IMR-90 (cell line): ENCODE measurements around the gene ABCA10.

Experiments used
- CTCF ChIP-seq: conservative IDR thresholded peaks from 2 replicates; pipeline ENCODE4 v1.5.1; 2012; ENCODE audit warnings: mild to moderate bottlenecking, low read depth, low read length, improper control_type of control experiment
- MXI1 ChIP-seq: IDR thresholded peaks from 2 replicates; pipeline ENCODE4 v1.6.1; 2012; ENCODE audit warnings: low read depth, mild to moderate bottlenecking, low read length, moderate library complexity, borderline replicate concordance
- POLR2A ChIP-seq: IDR thresholded peaks from 2 replicates; pipeline ENCODE4 v1.6.1; 2012; ENCODE audit warnings: mild to moderate bottlenecking, low read depth, low read length
- RCOR1 ChIP-seq: IDR thresholded peaks from 2 replicates; pipeline ENCODE4 v1.6.1; 2012; ENCODE audit warnings: mild to moderate bottlenecking, low read length, improper control_type of control experiment; ENCODE audit not compliant: insufficient replicate concordance
- SMC3 ChIP-seq: fragments of 150-350 bp; IDR thresholded peaks from 2 replicates; pipeline ENCODE4 v1.6.1; 2016; ENCODE audit warnings: low read depth, mild to moderate bottlenecking, antibody characterized with exemption, low read length, moderate library complexity

- TF ChIP-seq CTCF, result no peak
- TF ChIP-seq SMC3, result no peak
- no peak for TF ChIP-seq POLR2A
- no peak for TF ChIP-seq MXI1
- no peak for TF ChIP-seq RCOR1
These were observed 64.4 kb downstream of the ABCA10 start for GRCh38 chr17:69164206-69164605.
